Endodermal cell (in vitro differentiated cells): ENCODE data around the gene PCSK4. TPM values are rescaled to one million over a fixed set of nuclear protein-coding genes. Genes with fewer than 3 reads are reported as not detected.

ENCODE experiments used
- DNase-seq: peaks from one replicate; pipeline ENCODE4 v3.0.0-alpha.2; 2017
- H3K27ac ChIP-seq: 2 replicates; pipeline ENCODE4 v1.5.1; 2013; ENCODE audit warnings: mild to moderate bottlenecking, low read depth, low read length, moderate library complexity
- H3K27me3 ChIP-seq: 2 replicates; pipeline ENCODE4 v1.6.1; 2013; ENCODE audit warnings: mild to moderate bottlenecking, low read length, moderate library complexity; ENCODE audit not compliant: insufficient read depth, control insufficient read depth, poor library complexity, severe bottlenecking
- H3K36me3 ChIP-seq: 2 replicates; pipeline ENCODE4 v1.7.0; 2013; ENCODE audit warnings: mild to moderate bottlenecking, low read length, moderate library complexity; ENCODE audit not compliant: control insufficient read depth, insufficient read depth
- H3K4me1 ChIP-seq: one replicate; pipeline ENCODE4 v1.7.0; 2013; ENCODE audit warnings: low read length; ENCODE audit not compliant: control insufficient read depth, insufficient read depth
- H3K4me3 ChIP-seq: 2 replicates; pipeline ENCODE4 v1.5.1; 2013; ENCODE audit warnings: mild to moderate bottlenecking, low read length, moderate library complexity
- H3K9ac ChIP-seq: 2 replicates; pipeline ENCODE4 v1.6.1; 2013; ENCODE audit warnings: mild to moderate bottlenecking, low read length, moderate library complexity; ENCODE audit not compliant: poor library complexity, severe bottlenecking; ENCODE audit errors: extremely low read depth
- H3K9me3 ChIP-seq: 2 replicates; pipeline ENCODE4 v1.6.1; 2013; ENCODE audit warnings: mild to moderate bottlenecking, low read length, moderate library complexity; ENCODE audit not compliant: control insufficient read depth
- H3K27ac Mint-ChIP-seq: 2 replicates; pipeline ENCODE4 v1.8.0; 2020; ENCODE audit warnings: mixed read lengths
- H3K27me3 Mint-ChIP-seq: 2 replicates; pipeline ENCODE4 v1.8.0; 2021; ENCODE audit warnings: mild to moderate bottlenecking, mixed read lengths; ENCODE audit not compliant: insufficient read depth
- H3K36me3 Mint-ChIP-seq: 2 replicates; pipeline ENCODE4 v1.8.0; 2020; ENCODE audit warnings: low read depth, mixed read lengths
- H3K4me1 Mint-ChIP-seq: 2 replicates; pipeline ENCODE4 v1.8.0; 2020; ENCODE audit warnings: mixed read lengths
- H3K4me3 Mint-ChIP-seq: 2 replicates; pipeline ENCODE4 v1.8.0; 2020; ENCODE audit warnings: mild to moderate bottlenecking, moderate library complexity, mixed read lengths
- H3K9me3 Mint-ChIP-seq: 2 replicates; pipeline ENCODE4 v1.8.0; 2020; ENCODE audit warnings: mild to moderate bottlenecking, mixed read lengths
- CTCF ChIP-seq: fragments of 200-600 bp; sonication (generic); conservative IDR thresholded peaks from 2 replicates; pipeline ENCODE4 v1.5.0; 2021; ENCODE audit warnings: antibody characterized with exemption, mild to moderate bottlenecking
- WGBS, 2 experiments: methylation state at CpG; one replicate each; pipeline versions ENCODE4 v1.1.5 to v1.1.7; 2013; ENCODE audit warnings: missing lambda C conversion rate in 2 of 2, mixed read lengths in 1 of 2; ENCODE audit not compliant: insufficient coverage in 1 of 2, insufficient read length in 1 of 2; 5-methylcytosine and 5-hydroxymethylcytosine counted together
- total RNA-seq, 2 donors: library from RNA; stranded (reverse); fragmentation: NEBNext Ultra II Directional in 1 of 2; extraction: Animal tissue kit (Norgen Biotek cat#: 25700) in 1 of 2; gene quantifications; 2 replicates in 1 of 2; 3 replicates in 1 of 2; pipeline ENCODE4 v1.2.1, GENCODE V29; 2021

PCSK4 gene
- total RNA-seq, 2 donors from 2014 or later: 25.2 to 31.6 TPM

GRCh38 chr19:1469255-1470054 lies 20.7 kb downstream of the PCSK4 start:
- Mint-ChIP-seq H3K27ac (no peak overlapping the region), H3K27me3 (peaks cover 66% of the 10 kb centered on the region), H3K4me1 (no peaks in the 10 kb centered on the region), H3K36me3 (no peaks in the 10 kb centered on the region), H3K4me3 (peak overlapping the region; percentile 41), H3K9me3 (no peaks in the 10 kb centered on the region)
- H3K36me3 ChIP-seq: no peaks in the 10 kb centered on the region
- H3K9me3 ChIP-seq: no peaks in the 10 kb centered on the region
- no peak overlapping the region for H3K4me3 ChIP-seq
- TF ChIP-seq CTCF: no peak
- H3K4me1 ChIP-seq: peaks cover 12% of the 10 kb centered on the region
- H3K27me3 ChIP-seq: peaks cover 87% of the 10 kb centered on the region
- H3K9ac ChIP-seq: no peak overlapping the region
- peak; percentile 78 for DNase-seq
- WGBS, 2 experiments: 9 to 19% methylated on average over 26 to 117 of the region's 117 CpGs
- no peak overlapping the region for H3K27ac ChIP-seq

DNA sequence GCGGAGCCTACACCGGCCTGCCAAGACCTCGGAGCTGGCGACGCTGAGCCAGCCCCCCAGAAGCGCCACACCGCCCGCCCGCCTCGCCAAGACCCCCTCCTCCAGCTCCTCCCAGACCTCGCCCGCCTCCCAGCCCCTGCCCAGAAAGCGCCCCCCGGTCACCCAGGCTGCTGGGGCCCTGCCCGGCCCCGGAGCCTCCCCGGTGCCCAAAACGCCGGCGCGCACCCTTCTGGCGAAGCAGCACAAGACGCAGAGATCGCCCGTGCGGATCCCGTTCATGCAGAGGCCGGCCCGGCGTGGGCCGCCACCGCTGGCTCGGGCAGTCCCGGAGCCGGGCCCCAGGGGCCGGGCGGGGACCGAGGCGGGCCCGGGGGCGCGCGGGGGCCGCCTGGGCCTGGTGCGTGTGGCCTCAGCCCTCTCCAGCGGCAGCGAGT lies 21.3 kb downstream of the PCSK4 start:
- H3K27ac Mint-ChIP-seq: no peak overlapping the region
- no peak overlapping the region for H3K9ac ChIP-seq
- WGBS, 2 experiments: 4 to 8% methylated on average over 9 to 47 of the region's 47 CpGs
- H3K4me3 Mint-ChIP-seq: no peak overlapping the region
- H3K9me3 Mint-ChIP-seq: no peaks in the 10 kb centered on the region
- H3K27me3 ChIP-seq: peaks cover 94% of the 10 kb centered on the region
- no peak overlapping the region for H3K27ac ChIP-seq
- no peaks in the 10 kb centered on the region for H3K36me3 Mint-ChIP-seq
- peaks cover 70% of the 10 kb centered on the region for H3K27me3 Mint-ChIP-seq
- H3K4me1 ChIP-seq: peaks cover 12% of the 10 kb centered on the region
- peak; percentile 88 for DNase-seq
- no peaks in the 10 kb centered on the region for H3K9me3 ChIP-seq
- TF ChIP-seq CTCF: no peak
- H3K4me3 ChIP-seq: no peak overlapping the region
- no peaks in the 10 kb centered on the region for H3K36me3 ChIP-seq
- H3K4me1 Mint-ChIP-seq: no peaks in the 10 kb centered on the region

- no peak overlapping the region for H3K27ac ChIP-seq
- H3K36me3 Mint-ChIP-seq: no peaks in the 10 kb centered on the region
- no peak overlapping the region for H3K4me3 ChIP-seq
- no peaks in the 10 kb centered on the region for H3K36me3 ChIP-seq
- H3K27me3 ChIP-seq: peaks cover 98% of the 10 kb centered on the region
- no peak for TF ChIP-seq CTCF
- no peaks in the 10 kb centered on the region for H3K4me1 Mint-ChIP-seq
- no peak overlapping the region for H3K27ac Mint-ChIP-seq
- no peak overlapping the region for H3K9ac ChIP-seq
- 26 to 31% methylated on average over 32 to 49 of the region's 49 CpGs for WGBS, 2 experiments
- peaks cover 12% of the 10 kb centered on the region for H3K4me1 ChIP-seq
- no peaks in the 10 kb centered on the region for H3K9me3 ChIP-seq
- no peak for DNase-seq
- H3K9me3 Mint-ChIP-seq: no peaks in the 10 kb centered on the region
- no peak overlapping the region for H3K4me3 Mint-ChIP-seq
- H3K27me3 Mint-ChIP-seq: peaks cover 73% of the 10 kb centered on the region
Measured at GRCh38 chr19:1468274-1468820, 21.8 kb downstream of the PCSK4 start.
